Psoas muscle (tissue), 8 donors: ENCODE results near the gene KCNF1. TPM values are rescaled to one million over a fixed set of nuclear protein-coding genes. Genes with fewer than 3 reads are reported as not detected.

Experiments used
- ATAC-seq, 4 donors: fragments of 200-7000 bp; cut with Tn5 transposase; one replicate each; pipeline ENCODE4 v1.9.1; 2020; ENCODE audit warnings: moderate library complexity in 3 of 4, mild to moderate bottlenecking in 2 of 4
- DNase-seq, 2 donors: peaks; one replicate each; pipeline ENCODE4 v3.0.0-alpha.2; 2020
- H3K27ac ChIP-seq: fragments of 200-600 bp; one replicate; pipeline ENCODE4 v1.8.0; 2022
- H3K27me3 ChIP-seq, 3 donors: fragments of 200-600 bp in 1 of 3; one replicate each; pipeline versions ENCODE4 v1.6.1 to v1.8.0; 2013 to 2022; ENCODE audit warnings: low read length in 2 of 3, mild to moderate bottlenecking in 2 of 3, moderate library complexity in 1 of 3; ENCODE audit not compliant: insufficient read depth in 3 of 3
- H3K36me3 ChIP-seq, 2 donors: fragments of 200-600 bp in 1 of 2; one replicate each; pipeline versions ENCODE4 v1.6.1 to v1.8.0; 2013 to 2022; ENCODE audit warnings: low read depth in 1 of 2, mild to moderate bottlenecking in 1 of 2, moderate library complexity in 1 of 2; ENCODE audit not compliant: insufficient read depth in 1 of 2
- H3K4me1 ChIP-seq: fragments of 200-600 bp; one replicate; pipeline ENCODE4 v1.8.0; 2022
- H3K4me3 ChIP-seq: fragments of 200-600 bp; one replicate; pipeline ENCODE4 v1.8.0; 2022; ENCODE audit warnings: mild to moderate bottlenecking
- H3K9me3 ChIP-seq: fragments of 200-600 bp; one replicate; pipeline ENCODE4 v1.8.0; 2022
- WGBS, 3 donors: extraction: QIAGEN DNeasy Blood & Tissue Kit; methylation state at CpG; one replicate each; pipeline versions ENCODE4 v1.1.6 to v1.1.7; 2013; 5-methylcytosine and 5-hydroxymethylcytosine counted together
- intact Hi-C, 2 donors: fragments of 100-400 bp; cut with DNase I; formaldehyde crosslinking; loops; one replicate each; pipeline versions ENCODE4 v1.11.0 to v1.14.2; 2022
- polyA plus RNA-seq, 3 donors: library from polyadenylated mRNA; stranded (reverse); fragments of 200-250 nt; gene quantifications; one replicate each; pipeline ENCODE4 v1.2.3, GENCODE V29; 2013
- total RNA-seq, 4 donors: library from RNA; stranded (reverse); fragmentation: NEBNext Ultra II Directional in 2 of 4; extraction: Animal tissue kit (Norgen Biotek cat#: 25700) in 2 of 4; gene quantifications; one replicate each; pipeline versions ENCODE4 v1.2.1 to v1.2.4, GENCODE V29; 2021 to 2023
- TF ChIP-seq, protein P1 (sequence below): fragments of 200-600 bp; IDR thresholded peaks from one replicate; pipeline ENCODE4 v1.8.0; 2022; ENCODE audit warnings: antibody characterized with exemption
- donor health status: healthy with polysubstance abuse.
- donor health status: DM: no; HTN: no; CAD: no; lungs with moderate emphysema.
- donor health status: Bipolar disorder and iron deficiency.
- donor health status: healthy.
- donor health status: DM: yes; HTN: yes; CAD: no.
- donor health status: DM: no; HTN: no; CAD: no.
- donor health status: DM: no; HTN: no; CAD: no.
- donor health status: DM: yes; HTN: yes; CAD: no.

Gene KCNF1
- total and polyA plus RNA-seq, 7 donors: 0.06 to 0.07 TPM; not detected in 5

- peak; percentile 60 to 83 (median 78) for ATAC-seq
- H3K4me1 ChIP-seq: peaks cover 37% of the 10 kb centered on the region
- TF ChIP-seq, protein P1, sequence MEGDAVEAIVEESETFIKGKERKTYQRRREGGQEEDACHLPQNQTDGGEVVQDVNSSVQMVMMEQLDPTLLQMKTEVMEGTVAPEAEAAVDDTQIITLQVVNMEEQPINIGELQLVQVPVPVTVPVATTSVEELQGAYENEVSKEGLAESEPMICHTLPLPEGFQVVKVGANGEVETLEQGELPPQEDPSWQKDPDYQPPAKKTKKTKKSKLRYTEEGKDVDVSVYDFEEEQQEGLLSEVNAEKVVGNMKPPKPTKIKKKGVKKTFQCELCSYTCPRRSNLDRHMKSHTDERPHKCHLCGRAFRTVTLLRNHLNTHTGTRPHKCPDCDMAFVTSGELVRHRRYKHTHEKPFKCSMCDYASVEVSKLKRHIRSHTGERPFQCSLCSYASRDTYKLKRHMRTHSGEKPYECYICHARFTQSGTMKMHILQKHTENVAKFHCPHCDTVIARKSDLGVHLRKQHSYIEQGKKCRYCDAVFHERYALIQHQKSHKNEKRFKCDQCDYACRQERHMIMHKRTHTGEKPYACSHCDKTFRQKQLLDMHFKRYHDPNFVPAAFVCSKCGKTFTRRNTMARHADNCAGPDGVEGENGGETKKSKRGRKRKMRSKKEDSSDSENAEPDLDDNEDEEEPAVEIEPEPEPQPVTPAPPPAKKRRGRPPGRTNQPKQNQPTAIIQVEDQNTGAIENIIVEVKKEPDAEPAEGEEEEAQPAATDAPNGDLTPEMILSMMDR: no peak
- no peaks in the 10 kb centered on the region for H3K9me3 ChIP-seq
- no peak overlapping the region for H3K4me3 ChIP-seq
- DNase-seq: peak in 1 of 2 donors; percentile 79
- 40 to 62% (median 47%) methylated on average over 15 of the region's 15 CpGs for WGBS, 3 donors
- no peaks in the 10 kb centered on the region for H3K27me3 ChIP-seq
- H3K36me3 ChIP-seq: no peaks in the 10 kb centered on the region
- intact Hi-C loops: no loop called here
- H3K27ac ChIP-seq: peak overlapping the region; percentile 65
Measured at GRCh38 chr2:10868465-10869314, 43.0 kb upstream of the KCNF1 start.

- H3K27ac ChIP-seq: no peak overlapping the region
- DNase-seq: no peak
- no peaks in the 10 kb centered on the region for H3K27me3 ChIP-seq
- peaks cover 28% of the 10 kb centered on the region for H3K4me1 ChIP-seq
- no peak for ATAC-seq
- WGBS, 3 donors: 93 to 100% (median 100%) methylated on average over 1 of the region's 1 CpG
- H3K36me3 ChIP-seq: no peaks in the 10 kb centered on the region
- intact Hi-C loops: no loop called here
- no peak overlapping the region for H3K4me3 ChIP-seq
- TF ChIP-seq, protein P1: no peak
- no peaks in the 10 kb centered on the region for H3K9me3 ChIP-seq
Measured at GRCh38 chr2:10871978-10872377, 39.8 kb upstream of the KCNF1 start.

- 43 to 54% (median 45%) methylated on average over 3 of the region's 3 CpGs for WGBS, 3 donors
- no peaks in the 10 kb centered on the region for H3K36me3 ChIP-seq
- H3K4me1 ChIP-seq: peaks cover 24% of the 10 kb centered on the region
- no peaks in the 10 kb centered on the region for H3K27me3 ChIP-seq
- intact Hi-C loops: no loop called here
- H3K27ac ChIP-seq: peak overlapping the region; percentile 54
- TF ChIP-seq, protein P1: no peak
- DNase-seq (no peak), ATAC-seq (peak in 3 of 4 donors; percentile 34 to 65 (median 45))
- H3K4me3 ChIP-seq: no peak overlapping the region
- no peaks in the 10 kb centered on the region for H3K9me3 ChIP-seq
Measured at GRCh38 chr2:10873171-10873570, 38.6 kb upstream of the KCNF1 start.

- DNase-seq (no peak), ATAC-seq (peak; percentile 68 to 86 (median 76))
- 35 to 46% (median 40%) methylated on average over 9 of the region's 9 CpGs for WGBS, 3 donors
- Histone ChIP-seq H3K27ac (peak overlapping the region; percentile 54), H3K4me3 (no peak overlapping the region), H3K27me3 (no peaks in the 10 kb centered on the region), H3K4me1 (peaks cover 16% of the 10 kb centered on the region), H3K9me3 (no peaks in the 10 kb centered on the region), H3K36me3 (no peaks in the 10 kb centered on the region)
- TF ChIP-seq, protein P1: no peak
- intact Hi-C loops: no loop called here
Measured at GRCh38 chr2:10873790-10874437, 37.8 kb upstream of the KCNF1 start.
